Astrocyte of the spinal cord (primary cell): Measurements from ENCODE around the gene FN3KRP.

ENCODE experiments used
- DNase-seq: peaks from one replicate; pipeline ENCODE4 v3.0.0; 2011; ENCODE audit warnings: low read depth, low spot score
- H3K4me3 ChIP-seq: 2 replicates; pipeline ENCODE4 v1.5.1; 2011; ENCODE audit warnings: low read depth, mild to moderate bottlenecking, low read length, moderate library complexity
- in situ Hi-C: cut with HindIII; loops from 2 replicates; pipeline ENCODE4 v1.10.0; 2017; ENCODE audit warnings: low sequenced_read_pairs
- TF ChIP-seq, protein P1 (sequence below): IDR thresholded peaks from 2 replicates; pipeline ENCODE4 v1.5.1; 2012; ENCODE audit warnings: low read depth, mild to moderate bottlenecking, low read length, inconsistent platforms

The FN3KRP gene

GRCh38 chr17:82720204-82720603 is 3.7 kb downstream of the FN3KRP start:
- no peak overlapping the region for H3K4me3 ChIP-seq
- DNase-seq = no peak
- in situ Hi-C loops = no loop called here
- TF ChIP-seq, protein P1, sequence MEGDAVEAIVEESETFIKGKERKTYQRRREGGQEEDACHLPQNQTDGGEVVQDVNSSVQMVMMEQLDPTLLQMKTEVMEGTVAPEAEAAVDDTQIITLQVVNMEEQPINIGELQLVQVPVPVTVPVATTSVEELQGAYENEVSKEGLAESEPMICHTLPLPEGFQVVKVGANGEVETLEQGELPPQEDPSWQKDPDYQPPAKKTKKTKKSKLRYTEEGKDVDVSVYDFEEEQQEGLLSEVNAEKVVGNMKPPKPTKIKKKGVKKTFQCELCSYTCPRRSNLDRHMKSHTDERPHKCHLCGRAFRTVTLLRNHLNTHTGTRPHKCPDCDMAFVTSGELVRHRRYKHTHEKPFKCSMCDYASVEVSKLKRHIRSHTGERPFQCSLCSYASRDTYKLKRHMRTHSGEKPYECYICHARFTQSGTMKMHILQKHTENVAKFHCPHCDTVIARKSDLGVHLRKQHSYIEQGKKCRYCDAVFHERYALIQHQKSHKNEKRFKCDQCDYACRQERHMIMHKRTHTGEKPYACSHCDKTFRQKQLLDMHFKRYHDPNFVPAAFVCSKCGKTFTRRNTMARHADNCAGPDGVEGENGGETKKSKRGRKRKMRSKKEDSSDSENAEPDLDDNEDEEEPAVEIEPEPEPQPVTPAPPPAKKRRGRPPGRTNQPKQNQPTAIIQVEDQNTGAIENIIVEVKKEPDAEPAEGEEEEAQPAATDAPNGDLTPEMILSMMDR = no peak

DNA sequence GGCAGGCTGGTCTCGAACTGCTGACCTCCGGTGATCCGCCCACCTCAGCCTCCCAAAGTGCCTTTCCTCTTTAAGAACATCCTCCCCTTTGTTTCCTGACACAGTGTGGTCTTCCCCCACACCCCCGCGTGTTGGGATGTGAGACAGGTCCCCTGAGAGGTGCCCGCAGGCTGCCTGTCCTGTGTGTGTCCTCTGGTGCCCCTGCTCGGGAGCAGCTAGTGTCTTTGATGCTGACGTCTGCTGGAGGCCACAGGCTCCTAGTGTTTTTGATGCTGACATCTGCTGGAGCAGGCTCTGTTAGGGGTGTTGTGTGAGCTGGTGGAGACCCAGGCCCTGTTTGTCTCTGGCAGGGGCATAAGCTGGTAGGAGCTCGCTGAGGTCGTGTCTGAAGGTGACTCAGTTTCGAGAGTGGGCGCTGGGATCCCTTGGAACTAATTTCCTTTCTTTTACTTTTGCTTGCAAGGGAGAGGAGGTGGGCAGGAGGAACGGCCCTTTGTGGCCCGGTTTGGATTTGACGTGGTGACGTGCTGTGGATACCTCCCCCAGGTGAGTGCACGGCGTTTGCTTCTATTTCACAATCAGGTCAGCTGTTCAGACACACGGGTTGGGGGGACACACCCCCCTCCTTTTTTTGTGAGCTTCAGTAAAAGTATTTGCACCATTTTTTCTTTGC is 6.0 kb downstream of the FN3KRP start:
- in situ Hi-C loops = no loop called here
- H3K4me3 ChIP-seq = no peak overlapping the region
- TF ChIP-seq, protein P1 = no peak
- DNase-seq = no peak

GRCh38 chr17:82723169-82723807 is 6.8 kb downstream of the FN3KRP start:
- in situ Hi-C loops = no loop called here
- TF ChIP-seq, protein P1 = no peak
- no peak for DNase-seq
- H3K4me3 ChIP-seq = no peak overlapping the region

DNA sequence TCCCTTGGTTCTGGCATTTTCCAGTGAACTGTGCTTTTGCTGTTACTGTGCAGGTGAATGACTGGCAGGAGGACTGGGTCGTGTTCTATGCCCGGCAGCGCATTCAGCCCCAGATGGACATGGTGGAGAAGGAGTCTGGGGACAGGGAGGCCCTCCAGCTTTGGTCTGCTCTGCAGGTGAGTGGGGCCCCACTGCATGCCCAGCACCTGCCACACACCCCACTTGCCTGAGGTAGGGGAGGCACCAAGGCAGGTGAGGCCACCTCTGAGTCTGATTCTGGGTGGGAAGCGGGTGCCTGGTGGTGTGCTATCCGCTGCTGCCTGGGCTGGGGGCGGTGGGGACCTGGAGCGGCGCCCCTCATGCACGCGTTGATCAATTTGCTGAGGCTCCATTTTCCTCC is 9.9 kb downstream of the FN3KRP start:
- in situ Hi-C loops = no loop called here
- TF ChIP-seq, protein P1 = no peak
- DNase-seq = no peak
- H3K4me3 ChIP-seq = no peak overlapping the region

- TF ChIP-seq, protein P1 = no peak
- H3K4me3 ChIP-seq = no peak overlapping the region
- in situ Hi-C loops = no loop called here
- no peak for DNase-seq
Observed at GRCh38 chr17:82729479-82730260, 13.2 kb downstream of the FN3KRP start.

- in situ Hi-C loops = no loop called here
- TF ChIP-seq, protein P1 = no peak
- H3K4me3 ChIP-seq = no peak overlapping the region
- DNase-seq = no peak
Observed at GRCh38 chr17:82732118-82732743, 15.7 kb downstream of the FN3KRP start.
